Endothelial cell of umbilical vein (primary cell): ENCODE data around the gene OCLN. TPM values are rescaled to one million over a fixed set of nuclear protein-coding genes. Genes with fewer than 3 reads are reported as not detected.

Experiments
- BruUV-seq: library from RNA; stranded (reverse); fragments of 400-500 nt; replicated peaks from 2 replicates; lab custom pipeline; 2021; lab: Mats Ljungman, UMichigan
- CTCF ChIA-PET: fragments of 300-600, 350-600 bp; sonication (Branson Sonifier 250); formaldehyde crosslinking; loops from one replicate; lab custom pipeline; 2021; ENCODE audit warnings: antibody characterized with exemption, inconsistent platforms; lab: Charles Lee
- POLR2A ChIA-PET: fragments of 300-600, 350-600 bp; sonication (Branson Sonifier 250); formaldehyde crosslinking; loops from one replicate; lab custom pipeline; 2021; ENCODE audit warnings: antibody characterized with exemption, inconsistent platforms; lab: Charles Lee
- DNase-seq: peaks from one replicate; pipeline ENCODE4 v3.0.0-alpha.2; 2011; ENCODE audit warnings: low read depth, low spot score
- FAIRE-seq: peaks from 2 replicates; lab custom pipeline; 2011; peaks lifted over from hg19 to GRCh38; lab: Jason Lieb, UNC
- H2AFZ ChIP-seq: 2 replicates; pipeline ENCODE4 v1.6.0; 2012; ENCODE audit warnings: low read depth, low read length, control low read depth, inconsistent platforms
- H3K27ac ChIP-seq: 2 replicates; pipeline ENCODE4 v1.5.1; 2011; ENCODE audit warnings: low read depth, mild to moderate bottlenecking, control low read depth, low read length, moderate library complexity; ENCODE audit not compliant: insufficient read depth
- H3K27me3 ChIP-seq, 2 experiments: 2 replicates each; pipeline versions ENCODE4 v1.6.0 to v1.6.1; 2011; ENCODE audit warnings: low read length in 2 of 2, mixed read lengths in 1 of 2; ENCODE audit not compliant: control insufficient read depth in 2 of 2, insufficient read depth in 2 of 2
- H3K36me3 ChIP-seq, 2 experiments: 2 replicates in 1 of 2; 3 replicates in 1 of 2; pipeline ENCODE4 v1.5.1; 2011; ENCODE audit warnings: low read length in 2 of 2, mild to moderate bottlenecking in 1 of 2, moderate library complexity in 1 of 2; ENCODE audit not compliant: control insufficient read depth in 2 of 2, insufficient read depth in 2 of 2; ENCODE audit errors: extremely low read depth in 1 of 2
- H3K4me1 ChIP-seq: 3 replicates; pipeline ENCODE4 v1.5.1; 2011; ENCODE audit warnings: mild to moderate bottlenecking, low read length; ENCODE audit not compliant: control insufficient read depth, insufficient read depth; ENCODE audit errors: extremely low read depth
- H3K4me2 ChIP-seq: 2 replicates; pipeline ENCODE4 v1.6.1; 2011; ENCODE audit warnings: low read length, control low read depth, mixed read lengths; ENCODE audit not compliant: insufficient read depth
- H3K4me3 ChIP-seq, 3 experiments: fragments of 200-600 bp in 1 of 3; sonication (generic), shearing (Covaris generic) in 1 of 3; replicated peaks in 1 of 3; 2 replicates each; pipeline ENCODE4 v1.5.1; 2011 to 2016; ENCODE audit warnings: control low read depth in 3 of 3, low read length in 3 of 3, mild to moderate bottlenecking in 2 of 3, inconsistent platforms in 1 of 3, low read depth in 1 of 3, moderate library complexity in 1 of 3; ENCODE audit not compliant: insufficient read depth in 1 of 3
- H3K79me2 ChIP-seq: 2 replicates; pipeline ENCODE4 v1.6.0; 2012; ENCODE audit warnings: low read length, inconsistent platforms; ENCODE audit not compliant: control insufficient read depth, insufficient read depth
- H3K9ac ChIP-seq: replicated peaks from 2 replicates; pipeline ENCODE3; 2011; ENCODE audit warnings: low read length, control low read depth; ENCODE audit not compliant: insufficient read depth; ENCODE audit errors: extremely low read depth
- H3K9me1 ChIP-seq: replicated peaks from 3 replicates; pipeline ENCODE4 v1.6.0; 2011; ENCODE audit warnings: mild to moderate bottlenecking, low read length; ENCODE audit not compliant: control insufficient read depth, insufficient read depth; ENCODE audit errors: extremely low read depth
- H3K9me3 ChIP-seq: replicated peaks from 2 replicates; pipeline ENCODE4 v1.5.1; 2012; ENCODE audit warnings: low read length, inconsistent platforms; ENCODE audit not compliant: control insufficient read depth, insufficient read depth
- H4K20me1 ChIP-seq: replicated peaks from 2 replicates; pipeline ENCODE3; 2011; ENCODE audit warnings: mild to moderate bottlenecking, low read length; ENCODE audit not compliant: control insufficient read depth, insufficient read depth; ENCODE audit errors: extremely low read depth
- EZH2 ChIP-seq: IDR thresholded peaks from 2 replicates; pipeline ENCODE4 v1.6.1; 2012; ENCODE audit warnings: borderline replicate concordance, low read depth, mild to moderate bottlenecking, moderate library complexity, low read length, inconsistent platforms; ENCODE audit not compliant: severe bottlenecking
- GATA2 ChIP-seq: IDR thresholded peaks from 2 replicates; pipeline ENCODE4 v1.7.0; 2011; ENCODE audit warnings: low read depth, mild to moderate bottlenecking, moderate library complexity, mixed read lengths, low read length; ENCODE audit not compliant: insufficient read length, insufficient read depth
- JUN ChIP-seq: IDR thresholded peaks from 2 replicates; pipeline ENCODE4 v1.6.1; 2011; ENCODE audit warnings: borderline replicate concordance, low read depth; ENCODE audit not compliant: insufficient read length, insufficient read depth
- MYC ChIP-seq: IDR thresholded peaks from one replicate; pipeline ENCODE4 v1.6.1; 2011; ENCODE audit warnings: mild to moderate bottlenecking, low read depth, low read length
- POLR2A ChIP-seq: IDR thresholded peaks from 2 replicates; pipeline ENCODE4 v1.6.1; 2012; ENCODE audit warnings: low read depth, mild to moderate bottlenecking, control low read depth, low read length
- POLR2AphosphoS5 ChIP-seq: IDR thresholded peaks from 2 replicates; pipeline ENCODE4 v1.6.1; 2012; ENCODE audit warnings: low read depth, mild to moderate bottlenecking, control low read depth, low read length, moderate library complexity; ENCODE audit not compliant: insufficient read depth
- dilution Hi-C: fragments of 300-500 bp; cut with MboI; formaldehyde crosslinking; loops from one replicate; pipeline ENCODE4 v1.15.0; 2019; ENCODE audit warnings: low sequenced_read_pairs; ENCODE audit not compliant: extremely low pct_ligation_motif_present
- intact Hi-C: fragments of 100-400 bp; cut with micrococcal nuclease; formaldehyde crosslinking; loops from one replicate; pipeline ENCODE4 v1.10.0; 2022
- polyA plus RNA-seq, 4 experiments: library from polyadenylated mRNA; depleted of rRNA in 3 of 4; stranded (reverse) in 3 of 4; unstranded in 1 of 4; fragments of >200 nt; gene quantifications; 2 replicates each; pipeline versions ENCODE4 v1.2.1 to v1.2.3, GENCODE V29; 2011 to 2012; ENCODE audit warnings: missing spikeins in 1 of 4
- total RNA-seq: library from RNA; stranded (reverse); gene quantifications from 2 replicates; pipeline ENCODE4 v1.2.3, GENCODE V29; 2021
- TF ChIP-seq, protein P1 (sequence below): IDR thresholded peaks from 2 replicates; pipeline ENCODE4 v1.6.1; 2011; ENCODE audit not compliant: insufficient read depth, insufficient read length
- TF ChIP-seq, protein P2 (sequence below), 2 donors: IDR thresholded peaks; 1 replicate in 1 of 2; 2 replicates in 1 of 2; pipeline ENCODE4 v1.5.1; 2011; ENCODE audit warnings: low read length in 2 of 2, mild to moderate bottlenecking in 2 of 2, moderate library complexity in 2 of 2, control low read depth in 1 of 2, inconsistent platforms in 1 of 2, low read depth in 1 of 2; ENCODE audit not compliant: insufficient read depth in 1 of 2; ENCODE audit errors: extremely low read depth in 1 of 2

OCLN gene
- total and polyA plus RNA-seq, 2 donors (not counting 3 experiments of a cell fraction or from before 2014, with no cell fraction given) = 11.2 to 22.3 TPM

DNA sequence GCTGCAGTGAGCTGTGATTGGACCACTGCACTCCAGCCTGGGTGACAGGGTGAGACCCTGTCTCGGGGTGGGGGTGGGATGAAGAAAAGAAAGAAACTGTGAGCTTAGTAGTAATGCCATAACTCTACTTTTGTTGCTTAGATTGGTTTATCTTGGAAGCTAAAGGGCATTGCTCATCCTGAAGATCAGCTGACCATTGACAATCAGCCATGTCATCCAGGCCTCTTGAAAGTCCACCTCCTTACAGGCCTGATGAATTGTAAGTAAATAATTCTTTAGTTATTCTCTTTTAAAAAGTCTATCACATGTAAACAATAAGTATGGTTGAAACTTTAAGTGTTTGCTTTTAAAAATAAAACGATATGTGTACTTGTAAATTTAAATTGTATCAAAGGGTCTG is 11.4 kb downstream of the OCLN start:
- no peak for FAIRE-seq
- POLR2A ChIA-PET = interaction anchor here (0.6 kb wide), 1 partner anchor 13 kb away, joined by 3 read pairs; no protein-coding TSS in a partner anchor

DNA sequence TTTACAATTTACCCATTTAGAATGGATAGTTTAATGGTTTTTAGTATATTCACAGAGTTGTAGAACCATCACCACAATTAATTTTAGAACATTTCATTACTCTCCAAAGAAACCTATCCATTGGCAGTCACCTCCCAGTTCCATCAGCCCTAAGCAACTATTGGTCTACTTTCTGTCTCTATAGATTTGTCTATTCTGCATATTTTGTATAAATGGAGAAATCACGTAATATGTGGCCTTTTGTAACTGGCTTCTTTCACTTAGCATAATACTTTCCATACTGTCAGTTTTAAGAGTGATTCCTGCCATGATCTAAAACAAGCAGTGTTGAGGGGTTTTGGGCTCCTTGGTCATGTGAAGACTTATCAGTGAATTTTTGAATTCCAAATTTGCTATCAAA is 12.7 kb downstream of the OCLN start:
- H3K9me1 ChIP-seq = no peaks in the 10 kb centered on the region
- H3K27me3 ChIP-seq = no peaks in the 10 kb centered on the region
- H3K4me3 ChIP-seq = no peak overlapping the region
- H3K36me3 ChIP-seq = no peaks in the 10 kb centered on the region
- H3K4me2 ChIP-seq = no peak overlapping the region
- no peak overlapping the region for H3K27ac ChIP-seq
- no peaks in the 10 kb centered on the region for H3K79me2 ChIP-seq
- dilution Hi-C loops = no loop called here
- intact Hi-C loops = no loop called here
- no peaks in the 10 kb centered on the region for H3K9me3 ChIP-seq
- CTCF ChIA-PET = interaction anchor here (1.3 kb wide), 1 partner anchor 13 kb away, joined by 3 read pairs; no protein-coding TSS in a partner anchor
- no peak overlapping the region for H3K9ac ChIP-seq
- DNase-seq (no peak), FAIRE-seq (no peak)
- H2AFZ ChIP-seq = no peak overlapping the region
- TF ChIP-seq POLR2AphosphoS5 = no peak
- TF ChIP-seq EZH2 = no peak
- TF ChIP-seq, protein P1, sequence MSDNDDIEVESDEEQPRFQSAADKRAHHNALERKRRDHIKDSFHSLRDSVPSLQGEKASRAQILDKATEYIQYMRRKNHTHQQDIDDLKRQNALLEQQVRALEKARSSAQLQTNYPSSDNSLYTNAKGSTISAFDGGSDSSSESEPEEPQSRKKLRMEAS = no peak
- no peak for TF ChIP-seq MYC
- no peak for TF ChIP-seq GATA2
- no peak for TF ChIP-seq JUN
- TF ChIP-seq, protein P2, sequence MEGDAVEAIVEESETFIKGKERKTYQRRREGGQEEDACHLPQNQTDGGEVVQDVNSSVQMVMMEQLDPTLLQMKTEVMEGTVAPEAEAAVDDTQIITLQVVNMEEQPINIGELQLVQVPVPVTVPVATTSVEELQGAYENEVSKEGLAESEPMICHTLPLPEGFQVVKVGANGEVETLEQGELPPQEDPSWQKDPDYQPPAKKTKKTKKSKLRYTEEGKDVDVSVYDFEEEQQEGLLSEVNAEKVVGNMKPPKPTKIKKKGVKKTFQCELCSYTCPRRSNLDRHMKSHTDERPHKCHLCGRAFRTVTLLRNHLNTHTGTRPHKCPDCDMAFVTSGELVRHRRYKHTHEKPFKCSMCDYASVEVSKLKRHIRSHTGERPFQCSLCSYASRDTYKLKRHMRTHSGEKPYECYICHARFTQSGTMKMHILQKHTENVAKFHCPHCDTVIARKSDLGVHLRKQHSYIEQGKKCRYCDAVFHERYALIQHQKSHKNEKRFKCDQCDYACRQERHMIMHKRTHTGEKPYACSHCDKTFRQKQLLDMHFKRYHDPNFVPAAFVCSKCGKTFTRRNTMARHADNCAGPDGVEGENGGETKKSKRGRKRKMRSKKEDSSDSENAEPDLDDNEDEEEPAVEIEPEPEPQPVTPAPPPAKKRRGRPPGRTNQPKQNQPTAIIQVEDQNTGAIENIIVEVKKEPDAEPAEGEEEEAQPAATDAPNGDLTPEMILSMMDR (IDR thresholded peaks at IDR 0.05; ENCODE audit: extremely low read depth in 1 of 2, insufficient read depth in 1 of 2, low read depth in 1 of 2, low read length in 2 of 2) = no peak
- no peak for TF ChIP-seq POLR2A
- peaks cover 17% of the 10 kb centered on the region for H3K4me1 ChIP-seq
- POLR2A ChIA-PET = no interaction called here
- H4K20me1 ChIP-seq = no peaks in the 10 kb centered on the region
- no TSS peak for BruUV-seq

More for the DNA sequence above, 11.4 kb downstream of the OCLN start:
- Histone ChIP-seq H3K9me1 (no peaks in the 10 kb centered on the region), H3K4me2 (no peak overlapping the region), H3K9ac (no peak overlapping the region), H3K79me2 (no peaks in the 10 kb centered on the region), H3K27ac (no peak overlapping the region), H2AFZ (no peak overlapping the region), H4K20me1 (no peaks in the 10 kb centered on the region), H3K9me3 (no peaks in the 10 kb centered on the region), H3K27me3 (no peaks in the 10 kb centered on the region), H3K4me1 (peaks cover 17% of the 10 kb centered on the region), H3K36me3 (no peaks in the 10 kb centered on the region), H3K4me3 (no peak overlapping the region)
- CTCF ChIA-PET = interaction anchor here (0.9 to 1.8 kb wide), 2 partner anchors 9 to 13 kb away, joined by 3 to 6 read pairs; no protein-coding TSS in a partner anchor
- dilution Hi-C loops = no loop called here
- no TSS peak for BruUV-seq
- intact Hi-C loops = no loop called here
- no peak for TF ChIP-seq EZH2
- TF ChIP-seq MYC = no peak
- TF ChIP-seq JUN = no peak
- no peak for TF ChIP-seq GATA2
- TF ChIP-seq, protein P1 = no peak
- no peak for TF ChIP-seq POLR2A
- no peak for DNase-seq
